ENCODE results near the gene GFRA1. TPM values are rescaled to one million over a fixed set of nuclear protein-coding genes. Genes with fewer than 3 reads are reported as not detected.

The GFRA1 gene
- total and polyA plus RNA-seq, 8 donors = 1.9 to 3.5 (median 2.8) TPM

- ATAC-seq = no peak
- H3K4me1 ChIP-seq = no peaks in the 10 kb centered on the region
- DNase-seq = no peak
- no peak overlapping the region for H3K4me3 ChIP-seq
- no peak overlapping the region for H3K27ac ChIP-seq
- no peaks in the 10 kb centered on the region for H3K27me3 ChIP-seq
- intact Hi-C loops (cut with DNase I) = no loop called here
- no peaks in the 10 kb centered on the region for H3K9me3 ChIP-seq
- no peak for TF ChIP-seq CTCF (IDR thresholded peaks at IDR 0.05)
- H3K36me3 ChIP-seq = no peaks in the 10 kb centered on the region
Observed at GRCh38 chr10:116073510-116073909, 199.5 kb downstream of the GFRA1 start.

- no peak for TF ChIP-seq CTCF (IDR thresholded peaks at IDR 0.05)
- no peaks in the 10 kb centered on the region for H3K9me3 ChIP-seq
- intact Hi-C loops (cut with DNase I) = no loop called here
- no peaks in the 10 kb centered on the region for H3K36me3 ChIP-seq
- ATAC-seq = no peak
- H3K4me1 ChIP-seq = no peaks in the 10 kb centered on the region
- DNase-seq = no peak
- no peaks in the 10 kb centered on the region for H3K27me3 ChIP-seq
- H3K4me3 ChIP-seq = no peak overlapping the region
- H3K27ac ChIP-seq = no peak overlapping the region
Observed at GRCh38 chr10:116073001-116073400, 200.0 kb downstream of the GFRA1 start.

GRCh38 chr10:116071453-116072148, 201.4 kb downstream of the GFRA1 start:
- H3K27ac ChIP-seq = no peak overlapping the region
- intact Hi-C loops (cut with DNase I) = no loop called here
- DNase-seq = no peak
- no peaks in the 10 kb centered on the region for H3K27me3 ChIP-seq
- no peak for TF ChIP-seq CTCF (IDR thresholded peaks at IDR 0.05)
- H3K4me3 ChIP-seq = no peak overlapping the region
- no peak for ATAC-seq
- H3K9me3 ChIP-seq = no peaks in the 10 kb centered on the region
- no peaks in the 10 kb centered on the region for H3K36me3 ChIP-seq
- no peaks in the 10 kb centered on the region for H3K4me1 ChIP-seq

- Histone ChIP-seq H3K36me3 (no peaks in the 10 kb centered on the region), H3K4me1 (no peaks in the 10 kb centered on the region), H3K4me3 (no peak overlapping the region), H3K27ac (no peak overlapping the region), H3K9me3 (no peaks in the 10 kb centered on the region), H3K27me3 (no peaks in the 10 kb centered on the region)
- no peak for TF ChIP-seq CTCF (IDR thresholded peaks at IDR 0.05)
- DNase-seq (no peak), ATAC-seq (no peak)
- intact Hi-C loops (cut with DNase I) = no loop called here
Observed at GRCh38 chr10:116070743-116071320, 202.2 kb downstream of the GFRA1 start.

- H3K4me1 ChIP-seq = no peaks in the 10 kb centered on the region
- no peaks in the 10 kb centered on the region for H3K36me3 ChIP-seq
- H3K27ac ChIP-seq = no peak overlapping the region
- TF ChIP-seq CTCF (IDR thresholded peaks at IDR 0.05) = no peak
- no peak for ATAC-seq
- H3K9me3 ChIP-seq = no peaks in the 10 kb centered on the region
- no peak overlapping the region for H3K4me3 ChIP-seq
- DNase-seq = no peak
- intact Hi-C loops (cut with DNase I) = no loop called here
- no peaks in the 10 kb centered on the region for H3K27me3 ChIP-seq
Observed at GRCh38 chr10:116069856-116070255, 203.2 kb downstream of the GFRA1 start.

All from left lung (tissue), 10 donors.